Heart right ventricle (tissue), 16 donors: ENCODE results near the gene TPX2. TPM values are rescaled to one million over a fixed set of nuclear protein-coding genes. Genes with fewer than 3 reads are reported as not detected.

Experiments used
- ATAC-seq, 8 donors: fragments of 200-7000 bp; cut with Tn5 transposase; one replicate each; pipeline ENCODE4 v1.9.1; 2020; ENCODE audit warnings: mild to moderate bottlenecking in 8 of 8, moderate library complexity in 8 of 8, moderate number of reproducible peaks in 1 of 8
- DNase-seq, 2 donors: peaks; one replicate each; pipeline ENCODE4 v3.0.0-alpha.2; 2020
- H3K27ac ChIP-seq, 10 donors: fragments of 200-600 bp; sonication (generic) in 2 of 10; one replicate each; pipeline versions ENCODE4 v1.5.0 to v1.8.0; 2020 to 2022; ENCODE audit warnings: mild to moderate bottlenecking in 3 of 10
- H3K27me3 ChIP-seq, 7 donors: fragments of 200-600 bp; one replicate each; pipeline ENCODE4 v1.8.0; 2021 to 2022; ENCODE audit warnings: mild to moderate bottlenecking in 2 of 7
- H3K36me3 ChIP-seq, 9 donors: fragments of 200-600 bp; sonication (generic) in 1 of 9; one replicate each; pipeline versions ENCODE4 v1.5.0 to v1.8.0; 2020 to 2022; ENCODE audit warnings: mild to moderate bottlenecking in 2 of 9
- H3K4me1 ChIP-seq, 9 donors: fragments of 200-600 bp; sonication (generic) in 1 of 9; one replicate each; pipeline versions ENCODE4 v1.5.0 to v1.8.0; 2020 to 2022; ENCODE audit warnings: mild to moderate bottlenecking in 4 of 9
- H3K4me3 ChIP-seq, 10 donors: fragments of 200-600 bp; sonication (generic) in 2 of 10; one replicate each; pipeline versions ENCODE4 v1.5.0 to v1.8.0; 2020 to 2022; ENCODE audit warnings: mild to moderate bottlenecking in 7 of 10, moderate library complexity in 2 of 10
- H3K9me3 ChIP-seq, 11 donors: fragments of 200-600 bp in 10 of 11; sonication (generic) in 2 of 11; one replicate each; pipeline versions ENCODE4 v1.5.0 to v1.8.0; 2013 to 2022; ENCODE audit warnings: mild to moderate bottlenecking in 2 of 11, control low read depth in 1 of 11, moderate library complexity in 1 of 11
- CTCF ChIP-seq, 9 donors: fragments of 200-600 bp; sonication (generic) in 2 of 9; IDR thresholded peaks; one replicate each; pipeline versions ENCODE4 v1.5.0 to v1.8.0; 2021 to 2022; ENCODE audit warnings: antibody characterized with exemption in 9 of 9, mild to moderate bottlenecking in 5 of 9, moderate library complexity in 1 of 9
- WGBS, 2 donors: extraction: QIAGEN DNeasy Blood & Tissue Kit; methylation state at CpG; one replicate each; pipeline ENCODE4 v1.1.7; 2013; ENCODE audit warnings: inconsistent platforms in 1 of 2; 5-methylcytosine and 5-hydroxymethylcytosine counted together
- intact Hi-C, 10 donors: fragments of 100-400 bp; cut with DNase I; formaldehyde crosslinking; loops; one replicate each; pipeline versions ENCODE4 v1.11.1 to v1.14.2; 2022
- polyA plus RNA-seq, 2 donors: library from polyadenylated mRNA; stranded (reverse); fragments of 200-250 nt; gene quantifications; one replicate each; pipeline ENCODE4 v1.2.3, GENCODE V29; 2013
- total RNA-seq, 10 donors: library from RNA; stranded (reverse); fragmentation: NEBNext Ultra II Directional in 3 of 10; extraction: Animal tissue kit (Norgen Biotek cat#: 25700) in 3 of 10; gene quantifications; one replicate each; pipeline versions ENCODE4 v1.2.1 to v1.2.4, GENCODE V29; 2021 to 2023
- donor health status: Arrhythmogenic right ventricular cardiomyopathy.
- donor health status: ischemic (EF 13 %, LVEDD 7.1; RV severe dilation, severe dysfunction).
- donor health status: healthy with polysubstance abuse.
- donor health status: DM: no; HTN: yes; CAD: no.
- donor health status: DM: no; HTN: no; CAD: no.
- donor health status: ischemic (EF 25% LVEDD 6.9; RV normal size, moderate dysfunction).
- donor health status: ischemic (EF 25% LVEDD 5.7; RV mildly dilated, moderate dysfunction).
- donor health status: healthy.
- donor health status: DM: yes; HTN: yes; CAD: no.
- donor health status: Ischemic cardiomyopathy.
- donor health status: ischemic (EF 35%, LVEDD 5.7; RV mildly dilated, moderate dysfunction).
- donor health status: nonischemic (EF 11% LVEDD 7.7; RV severe dilation, severe dysfunction).
- donor health status: DM: yes; HTN: yes; CAD: no.
- donor health status: PGD.
- donor health status: ischemic (EF 29% LVEDD 5.4; RV normal size, mild dysfunction).
- donor health status: nonischemic (EF 23%, LVEDD 6.1; RV moderate dilation, normal function).

Gene TPX2
- total and polyA plus RNA-seq, 12 donors, result 0.17 to 9.6 (median 0.78) TPM

DNA sequence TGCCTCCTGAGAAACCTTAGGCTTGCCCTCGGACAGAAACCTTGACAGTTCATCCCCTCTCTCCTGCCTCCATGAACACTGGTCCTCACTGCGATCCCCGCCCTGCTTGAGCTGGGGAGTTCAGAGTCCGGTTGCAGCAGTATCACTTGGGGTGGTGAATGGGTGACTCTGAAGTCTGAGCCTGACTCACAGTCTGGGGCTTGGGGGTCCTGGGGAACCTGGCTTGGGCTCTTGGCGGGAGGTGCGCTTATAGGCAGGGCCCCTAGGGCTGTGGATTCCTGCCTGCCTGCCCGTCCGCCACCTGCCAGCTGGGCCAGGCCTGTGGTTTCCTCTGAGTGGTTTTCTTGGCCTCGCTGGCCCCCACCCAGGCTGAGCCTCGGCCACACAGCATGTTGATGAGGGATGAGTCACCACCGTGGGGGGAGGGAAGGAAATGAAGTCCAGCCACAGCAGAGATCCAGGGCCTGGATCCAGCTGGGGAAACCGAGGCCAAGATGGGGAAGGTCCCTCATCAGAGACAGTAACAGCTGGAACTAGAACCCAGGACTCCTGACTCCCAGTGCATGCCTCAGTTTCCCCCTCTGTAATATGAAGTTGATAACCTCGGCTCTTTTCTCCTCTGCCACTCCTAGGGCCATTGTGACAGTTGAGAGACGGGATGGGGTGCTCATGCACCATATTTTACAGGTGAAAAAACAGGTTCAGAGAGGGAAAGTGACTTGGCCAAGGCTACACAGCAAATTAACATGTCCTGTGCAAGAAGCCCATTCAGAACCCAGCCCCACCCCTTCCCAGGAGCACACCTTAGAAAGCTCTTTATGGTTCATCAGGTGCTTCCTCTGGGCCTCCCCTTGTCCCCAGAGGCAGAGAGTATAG, 97.1 kb downstream of the TPX2 start:
- H3K36me3 ChIP-seq, result no peaks in the 10 kb centered on the region
- no peaks in the 10 kb centered on the region for H3K9me3 ChIP-seq
- peaks cover 16 to 79% (median 41%) of the 10 kb centered on the region in 9 donors for H3K4me1 ChIP-seq
- H3K27me3 ChIP-seq, result peaks cover 0 to 9% (median 0%) of the 10 kb centered on the region in 7 donors
- TF ChIP-seq CTCF (IDR thresholded peaks at IDR 0.05), result no peak
- 43 to 52% methylated on average over 14 of the region's 14 CpGs for WGBS, 2 donors
- peak overlapping the region in 8 of 10 donors; percentile 3 to 91 (median 68) for H3K27ac ChIP-seq
- H3K4me3 ChIP-seq, result no peak overlapping the region
- peak; percentile 77 to 86 for DNase-seq
- intact Hi-C loops, result no loop called here
- peak; percentile 63 to 87 (median 80) for ATAC-seq

GRCh38 chr20:31836853-31837608, 97.9 kb downstream of the TPX2 start:
- 67 to 72% methylated on average over 5 of the region's 5 CpGs for WGBS, 2 donors
- intact Hi-C loops, result no loop called here

GRCh38 chr20:31837896-31838397, 98.9 kb downstream of the TPX2 start:
- Histone ChIP-seq H3K36me3 (no peaks in the 10 kb centered on the region), H3K27me3 (peaks cover 0 to 9% (median 0%) of the 10 kb centered on the region in 7 donors), H3K9me3 (no peaks in the 10 kb centered on the region), H3K4me3 (no peak overlapping the region), H3K4me1 (peaks cover 22 to 94% (median 59%) of the 10 kb centered on the region in 9 donors), H3K27ac (peak overlapping the region in 8 of 10 donors; percentile 44 to 91 (median 70))
- 48 to 58% methylated on average over 3 of the region's 3 CpGs for WGBS, 2 donors
- ATAC-seq, result peak in 3 of 8 donors; percentile 3 to 10 (median 9)
- no peak for TF ChIP-seq CTCF (IDR thresholded peaks at IDR 0.05)
- DNase-seq, result no peak
- intact Hi-C loops, result no loop called here

More at GRCh38 chr20:31836853-31837608, 97.9 kb downstream of the TPX2 start:
- H3K4me1 ChIP-seq, result peaks cover 20 to 87% (median 50%) of the 10 kb centered on the region in 9 donors
- no peak overlapping the region for H3K4me3 ChIP-seq
- H3K36me3 ChIP-seq, result no peaks in the 10 kb centered on the region
- DNase-seq (no peak), ATAC-seq (peak in 6 of 8 donors; percentile 15 to 46 (median 34))
- H3K27me3 ChIP-seq, result peaks cover 0 to 9% (median 0%) of the 10 kb centered on the region in 7 donors
- TF ChIP-seq CTCF (IDR thresholded peaks at IDR 0.05), result no peak
- no peaks in the 10 kb centered on the region for H3K9me3 ChIP-seq
- peak overlapping the region in 9 of 10 donors; percentile 24 to 91 (median 70) for H3K27ac ChIP-seq
